ENCODE measurements around the gene GSTCD. TPM values are rescaled to one million over a fixed set of nuclear protein-coding genes. Genes with fewer than 3 reads are reported as not detected.

Gene GSTCD
- total RNA-seq, 1 experiment from 2014 or later = 22.5 TPM

DNA sequence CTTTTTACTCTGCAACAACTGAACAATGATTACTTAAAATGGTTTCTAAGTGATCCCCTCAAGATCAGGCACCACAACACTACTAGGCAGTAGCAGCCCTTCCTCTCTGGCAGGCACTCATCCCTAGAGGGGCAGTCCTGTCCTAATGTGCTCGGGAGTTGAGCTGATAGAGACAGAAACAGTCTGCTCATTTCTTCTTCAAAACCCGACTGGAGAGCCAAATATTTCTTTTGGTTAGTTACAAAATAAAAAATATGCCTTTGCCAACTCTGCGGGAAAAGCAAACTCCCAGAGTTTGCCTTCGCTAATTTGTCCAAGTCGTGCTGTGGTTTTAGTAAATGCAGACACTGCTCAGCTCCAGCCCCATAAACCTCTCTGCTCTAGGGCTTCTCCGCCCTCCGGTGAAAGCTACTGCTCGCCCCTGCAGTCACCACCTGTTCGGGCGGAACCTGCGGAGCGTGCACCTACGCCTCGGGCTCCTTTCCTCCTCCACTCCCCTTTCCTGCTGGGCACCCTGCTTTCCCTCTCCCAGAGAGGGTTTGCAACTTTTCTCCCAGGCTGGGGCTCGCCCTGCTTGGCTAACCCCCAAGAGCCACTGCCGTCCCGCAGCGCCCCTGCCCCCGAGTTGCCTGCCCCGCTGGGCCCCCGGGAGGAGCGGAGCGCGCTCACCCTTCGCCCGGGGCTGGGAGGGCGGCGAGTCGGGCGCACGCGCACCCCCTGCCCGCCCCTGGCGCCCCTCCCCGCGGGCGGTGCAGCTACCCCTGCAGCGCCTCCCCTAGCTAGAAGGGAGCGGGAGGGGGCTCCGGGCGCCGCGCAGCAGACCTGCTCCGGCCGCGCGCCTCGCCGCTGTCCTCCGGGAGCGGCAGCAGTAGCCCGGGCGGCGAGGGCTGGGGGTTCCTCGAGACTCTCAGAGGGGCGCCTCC lies 186.3 kb downstream of the GSTCD start, which contains the start of gene NPNT:
TSS of gene NPNT (plus strand) at position 812 of the 923 bp plus-strand sequence. CDS start 182 bp downstream, outside the sequence.
- RAD21 ChIA-PET (ENCODE audit: low non-redundant PET in 1 of 2, low total read pairs in 2 of 2, uncharacterized antibody in 2 of 2, unreplicated experiment in 2 of 2) = no interaction called here
- BruUV-seq (replicated peaks) = no TSS peak
- peaks cover 0 to 20% of the 10 kb centered on the region in 2 experiments; a peak in 2 of 4 replicates for H3K4me1 ChIP-seq (ENCODE audit: control insufficient read depth in 1 of 2, insufficient read depth in 2 of 2, low read length in 2 of 2)
- peak within 1 kb of the TSS; percentile 97 for H2AFZ ChIP-seq (ENCODE audit: low read depth, low read length, poor library complexity, severe bottlenecking)
- H4K20me1 ChIP-seq (ENCODE audit: insufficient read depth) = no peaks in the 10 kb centered on the region
- peak within 1 kb of the TSS; percentile 54 to 69 for H3K4me3 ChIP-seq (replicated peaks in 1 of 2; ENCODE audit: low read depth in 1 of 2, low read length in 2 of 2)
- H3K4me2 ChIP-seq (ENCODE audit: low read length) = peak within 1 kb of the TSS; percentile 94
- CTCF ChIA-PET = no interaction called here
- DNase-seq (ENCODE audit: low read depth, low spot score) = peak; percentile 36
- peak within 1 kb of the TSS; percentile 61 for H3K9ac ChIP-seq (ENCODE audit: low read length)
- peak; percentile 79 for ATAC-seq
- H3K9me2 ChIP-seq (ENCODE audit: insufficient read depth) = no peaks in the 10 kb centered on the region
- peak within 1 kb of the TSS; percentile 39; the same call in 1 of the 2 replicates for H3K27ac ChIP-seq (ENCODE audit: low read depth, low read length)
- H3K9me3 ChIP-seq (ENCODE audit: control insufficient read depth in 1 of 2, insufficient read depth in 1 of 2, low read depth in 1 of 2, low read length in 2 of 2) = no peaks in the 10 kb centered on the region
- no peaks in the 10 kb centered on the region for H3K79me2 ChIP-seq (ENCODE audit: insufficient read depth, low read length)
- no peaks in the 10 kb centered on the region for H3K27me3 ChIP-seq (ENCODE audit: insufficient read depth, low read length)
- POLR2A ChIA-PET = no interaction called here
- intact Hi-C loops (cut with micrococcal nuclease) = no loop called here
- TF ChIP-seq, protein P1, sequence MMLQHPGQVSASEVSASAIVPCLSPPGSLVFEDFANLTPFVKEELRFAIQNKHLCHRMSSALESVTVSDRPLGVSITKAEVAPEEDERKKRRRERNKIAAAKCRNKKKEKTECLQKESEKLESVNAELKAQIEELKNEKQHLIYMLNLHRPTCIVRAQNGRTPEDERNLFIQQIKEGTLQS (IDR thresholded peaks at IDR 0.05) = no peak
- TF ChIP-seq ZNF274 (IDR thresholded peaks at IDR 0.05; ENCODE audit: low read depth, low read length) (no peak), TCF7L2 (IDR thresholded peaks at IDR 0.05; ENCODE audit: borderline replicate concordance, extremely low read depth, insufficient read depth, insufficient read length) (no peak), SRF (IDR thresholded peaks at IDR 0.05; ENCODE audit: low read depth) (no peak), POLR2AphosphoS5 (IDR thresholded peaks at IDR 0.05; ENCODE audit: low read depth, low read length) (peak; percentile 30; the same call in 1 of the 2 replicates), CEBPB (IDR thresholded peaks at IDR 0.05; ENCODE audit: low read depth) (no peak), ELF1 (IDR thresholded peaks at IDR 0.05; ENCODE audit: borderline replicate concordance, low read depth) (no peak), YY1 (IDR thresholded peaks at IDR 0.05; ENCODE audit: extremely low read depth, insufficient replicate concordance, low read depth, low read length) (no peak)
- TF ChIP-seq, protein P2, sequence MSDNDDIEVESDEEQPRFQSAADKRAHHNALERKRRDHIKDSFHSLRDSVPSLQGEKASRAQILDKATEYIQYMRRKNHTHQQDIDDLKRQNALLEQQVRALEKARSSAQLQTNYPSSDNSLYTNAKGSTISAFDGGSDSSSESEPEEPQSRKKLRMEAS (IDR thresholded peaks at IDR 0.05) = 0 out of 2 replicates have a peak, but pooled peaks have one; percentile 1
- TF ChIP-seq, protein P3, sequence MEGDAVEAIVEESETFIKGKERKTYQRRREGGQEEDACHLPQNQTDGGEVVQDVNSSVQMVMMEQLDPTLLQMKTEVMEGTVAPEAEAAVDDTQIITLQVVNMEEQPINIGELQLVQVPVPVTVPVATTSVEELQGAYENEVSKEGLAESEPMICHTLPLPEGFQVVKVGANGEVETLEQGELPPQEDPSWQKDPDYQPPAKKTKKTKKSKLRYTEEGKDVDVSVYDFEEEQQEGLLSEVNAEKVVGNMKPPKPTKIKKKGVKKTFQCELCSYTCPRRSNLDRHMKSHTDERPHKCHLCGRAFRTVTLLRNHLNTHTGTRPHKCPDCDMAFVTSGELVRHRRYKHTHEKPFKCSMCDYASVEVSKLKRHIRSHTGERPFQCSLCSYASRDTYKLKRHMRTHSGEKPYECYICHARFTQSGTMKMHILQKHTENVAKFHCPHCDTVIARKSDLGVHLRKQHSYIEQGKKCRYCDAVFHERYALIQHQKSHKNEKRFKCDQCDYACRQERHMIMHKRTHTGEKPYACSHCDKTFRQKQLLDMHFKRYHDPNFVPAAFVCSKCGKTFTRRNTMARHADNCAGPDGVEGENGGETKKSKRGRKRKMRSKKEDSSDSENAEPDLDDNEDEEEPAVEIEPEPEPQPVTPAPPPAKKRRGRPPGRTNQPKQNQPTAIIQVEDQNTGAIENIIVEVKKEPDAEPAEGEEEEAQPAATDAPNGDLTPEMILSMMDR (IDR thresholded peaks at IDR 0.05 in 2 of 3, conservative IDR thresholded peaks at IDR 0.05 in 1 of 3; ENCODE audit: borderline replicate concordance in 1 of 3, insufficient read depth in 1 of 3, low read depth in 2 of 3, low read length in 2 of 3) = no peak
- H3K36me3 ChIP-seq (ENCODE audit: control insufficient read depth in 1 of 2, insufficient read depth in 2 of 2, low read length in 2 of 2) = no peaks in the 10 kb centered on the region

Data from HCT116 (cell line).